HG03558 (cell line): Measurements from ENCODE around the gene IGSF6.
"Not testable (repeated sequence)": the region's sequence is repeated elsewhere in the genome, so short reads cannot be mapped to it uniquely, and the experiment has no call there.

Source experiments
- ATAC-seq: cut with Tn5 transposase; IDR thresholded peaks from one replicate; pipeline ENCODE4 v1.9.1; 2021; ENCODE audit warnings: moderate number of reproducible peaks; ENCODE audit not compliant: unreplicated experiment; ENCODE audit errors: extremely low read depth

The IGSF6 gene

GRCh38 chr16:21652453-21652852 is at the start of gene IGSF6:
TSS of gene IGSF6 (minus strand) at chr16:21652608. CDS start at chr16:21652598, 10 bp downstream.
- ATAC-seq, result no peak

GRCh38 chr16:21701271-21701670 is 48.9 kb upstream of the IGSF6 start:
- ATAC-seq, result no peak

- no peak for ATAC-seq
These were observed 46.0 kb upstream of the IGSF6 start for GRCh38 chr16:21698169-21699032.

- ATAC-seq, result no peak
These were observed 44.6 kb upstream of the IGSF6 start for GRCh38 chr16:21697032-21697431.

GRCh38 chr16:21694609-21695008 is 42.2 kb upstream of the IGSF6 start:
- ATAC-seq, result no peak

GRCh38 chr16:21690967-21691366 is 38.6 kb upstream of the IGSF6 start:
- ATAC-seq, result not testable (repeated sequence)

GRCh38 chr16:21689107-21689506 is 36.7 kb upstream of the IGSF6 start:
- no peak for ATAC-seq

- no peak for ATAC-seq
These were observed 32.6 kb upstream of the IGSF6 start for GRCh38 chr16:21685034-21685455.

- no peak for ATAC-seq
These were observed 31.8 kb upstream of the IGSF6 start for GRCh38 chr16:21684199-21684598.

- no peak for ATAC-seq
These were observed 30.8 kb upstream of the IGSF6 start for GRCh38 chr16:21683184-21683583.

GRCh38 chr16:21680714-21681113 is 28.3 kb upstream of the IGSF6 start:
- not testable (repeated sequence) for ATAC-seq

- ATAC-seq, result not testable (repeated sequence)
These were observed 22.0 kb upstream of the IGSF6 start for GRCh38 chr16:21674456-21674855.

GRCh38 chr16:21673469-21673868 is 21.1 kb upstream of the IGSF6 start:
- ATAC-seq, result no peak

GRCh38 chr16:21667575-21667974 is 15.2 kb upstream of the IGSF6 start:
- no peak for ATAC-seq

- ATAC-seq, result no peak
These were observed 14.4 kb upstream of the IGSF6 start for GRCh38 chr16:21666772-21667171.

GRCh38 chr16:21664801-21665492 is 12.5 kb upstream of the IGSF6 start:
- ATAC-seq, result no peak

GRCh38 chr16:21663889-21664647 is 11.7 kb upstream of the IGSF6 start, which contains the start of gene OTOA:
TSS of gene OTOA (plus strand) at chr16:21663968. CDS start at chr16:21678515, 14,547 bp downstream.
- ATAC-seq, result no peak

- ATAC-seq, result no peak
These were observed 6.7 kb upstream of the IGSF6 start for GRCh38 chr16:21659124-21659523.

GRCh38 chr16:21656795-21657768 is 4.7 kb upstream of the IGSF6 start:
- no peak for ATAC-seq
